Measurements from ENCODE around the gene NFYB.

NFYB gene

DNA sequence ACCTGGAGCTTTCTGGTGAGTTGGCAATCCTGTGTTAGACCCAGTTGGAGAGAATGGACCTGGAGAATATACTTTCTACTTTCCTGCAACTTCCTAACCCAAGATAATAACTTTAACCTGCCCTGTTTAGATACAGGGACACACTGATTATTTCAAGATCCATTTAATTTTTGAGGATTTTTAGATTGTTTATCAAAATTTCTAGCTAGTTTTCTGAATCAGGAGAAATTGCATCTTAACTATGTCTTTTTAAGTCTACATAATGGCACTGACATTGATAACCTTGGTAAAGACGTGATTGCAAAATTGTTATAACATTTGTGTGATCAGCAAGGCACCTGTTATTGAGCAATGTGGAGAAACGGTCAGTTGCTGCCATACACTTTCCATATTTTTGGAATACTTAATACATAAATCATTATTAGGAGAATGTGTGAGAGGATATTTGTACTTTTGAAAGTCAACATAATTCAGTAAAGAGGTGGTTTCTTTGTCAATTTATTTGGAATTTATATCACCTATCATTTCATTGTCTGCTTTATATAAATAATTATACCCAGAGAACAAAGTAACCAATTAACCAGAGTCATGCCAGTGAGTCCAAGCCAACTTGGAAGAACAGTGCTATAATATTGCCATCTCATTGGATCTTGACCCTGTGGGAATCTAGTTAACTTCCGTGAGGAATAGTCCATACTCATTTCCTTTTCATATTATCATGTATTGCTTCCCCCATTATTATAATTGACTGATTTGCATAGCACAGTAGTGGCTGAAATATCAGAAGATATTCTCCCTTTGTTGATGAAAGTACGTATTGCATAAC lies 28.4 kb downstream of the NFYB start:
- no peak for DNase-seq

DNA sequence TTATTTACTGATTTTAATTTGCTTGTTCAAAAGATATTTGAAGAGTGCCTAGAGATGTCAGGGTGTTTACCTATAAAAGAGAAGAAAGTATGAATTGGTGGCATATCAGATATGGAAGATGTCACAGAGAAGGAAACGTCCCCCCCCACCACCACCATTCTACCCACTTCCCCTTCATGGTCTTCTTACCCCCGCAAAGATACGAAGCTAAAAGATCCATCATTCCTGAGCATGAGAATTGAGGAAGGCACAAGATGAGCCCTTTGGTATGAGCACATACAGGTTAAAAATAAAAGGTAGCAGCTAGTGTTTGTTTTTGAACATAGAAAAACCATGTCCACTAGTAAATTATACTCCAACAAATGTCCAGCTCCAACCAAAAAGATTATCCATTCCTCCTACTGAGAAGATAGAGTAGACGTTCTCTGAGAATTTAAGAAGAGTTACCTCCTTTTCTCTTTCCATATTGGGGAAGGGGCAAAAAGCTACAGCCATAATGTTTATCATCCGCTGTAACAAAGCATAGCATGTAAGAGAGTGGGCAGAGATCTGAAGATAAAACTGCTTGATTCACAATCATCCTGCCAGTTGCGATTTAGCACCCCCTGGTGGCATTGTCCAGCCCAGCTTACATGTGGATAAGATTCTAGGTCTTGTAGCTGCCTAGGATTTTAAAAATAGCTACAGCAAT lies 29.1 kb downstream of the NFYB start:
- peak; percentile 54 to 80 for DNase-seq

DNA sequence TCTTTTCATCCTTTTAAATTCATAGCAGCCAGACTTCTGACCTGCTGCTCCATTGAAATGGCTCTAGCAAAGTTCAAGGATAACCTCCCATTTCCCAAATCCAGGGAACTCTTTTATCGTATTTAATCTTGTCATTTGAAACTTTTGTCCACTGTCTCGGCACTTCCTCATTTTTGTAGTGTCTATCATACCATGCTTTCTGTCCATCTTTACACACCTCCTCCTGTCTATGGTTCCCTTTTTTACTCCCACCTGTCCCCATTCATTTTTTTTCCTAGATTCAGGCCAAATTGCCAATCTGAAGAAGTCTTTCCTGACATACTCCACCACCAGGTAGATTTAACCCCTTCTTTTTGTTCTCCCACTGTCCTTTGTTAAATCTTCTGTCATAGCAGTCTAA lies 31.0 kb downstream of the NFYB start:
- DNase-seq = no peak

DNA sequence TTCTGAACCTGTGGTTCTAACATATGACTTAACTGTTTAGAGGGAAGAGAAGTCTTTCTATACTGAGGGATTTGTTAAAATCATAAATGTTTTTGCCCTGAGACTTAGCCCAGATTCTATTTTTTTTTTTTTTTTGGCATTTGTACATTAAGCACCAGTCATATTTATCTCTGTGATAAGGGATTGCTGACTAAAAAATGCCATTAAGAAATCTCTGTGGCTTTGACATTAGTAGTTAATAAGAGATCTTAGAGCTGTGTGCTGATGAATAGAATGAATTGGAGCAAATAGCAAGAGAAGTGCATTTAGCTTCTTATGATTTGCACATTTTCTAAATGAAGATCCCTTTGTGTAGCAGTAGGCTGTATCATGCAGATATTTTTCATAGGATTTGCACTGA lies 32.5 kb downstream of the NFYB start:
- no peak for DNase-seq

DNA sequence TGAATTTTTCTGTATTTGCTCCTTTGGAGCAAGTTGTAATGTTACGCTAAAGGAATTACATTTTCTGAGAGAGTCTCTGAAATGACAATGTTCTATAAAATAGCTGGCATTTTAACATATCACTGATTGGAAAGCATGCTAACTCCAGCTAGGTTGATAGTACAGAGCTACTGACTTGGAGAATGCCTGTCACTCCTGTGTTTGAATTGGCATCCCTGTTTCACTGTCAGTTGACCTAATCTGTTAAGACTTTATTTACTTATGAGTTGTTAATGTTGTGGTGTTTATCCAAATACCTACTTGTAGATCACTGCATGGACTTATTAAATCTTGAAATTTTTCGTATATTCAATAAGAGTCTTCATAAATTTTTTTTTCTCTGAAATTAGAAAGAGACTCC lies 40.1 kb downstream of the NFYB start:
- no peak for DNase-seq

DNA sequence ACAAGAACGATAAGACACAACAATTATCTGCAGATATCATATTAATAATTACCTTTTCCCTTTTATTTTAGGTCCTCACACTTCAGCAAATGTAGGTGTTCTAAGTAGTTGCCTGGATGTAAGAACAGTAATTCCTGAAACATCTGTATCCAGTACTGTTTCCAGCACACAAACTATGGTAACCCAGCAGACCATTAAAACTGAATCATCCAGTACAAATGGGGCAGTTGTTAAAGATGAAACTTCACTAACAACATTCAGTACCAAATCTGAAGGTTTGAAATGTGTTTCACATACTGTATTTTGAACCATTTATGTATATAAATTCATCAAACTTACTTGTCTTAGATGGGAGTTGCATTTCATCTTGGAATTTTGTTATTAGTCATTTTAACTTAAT lies 42.7 kb downstream of the NFYB start:
- DNase-seq = no peak

DNA sequence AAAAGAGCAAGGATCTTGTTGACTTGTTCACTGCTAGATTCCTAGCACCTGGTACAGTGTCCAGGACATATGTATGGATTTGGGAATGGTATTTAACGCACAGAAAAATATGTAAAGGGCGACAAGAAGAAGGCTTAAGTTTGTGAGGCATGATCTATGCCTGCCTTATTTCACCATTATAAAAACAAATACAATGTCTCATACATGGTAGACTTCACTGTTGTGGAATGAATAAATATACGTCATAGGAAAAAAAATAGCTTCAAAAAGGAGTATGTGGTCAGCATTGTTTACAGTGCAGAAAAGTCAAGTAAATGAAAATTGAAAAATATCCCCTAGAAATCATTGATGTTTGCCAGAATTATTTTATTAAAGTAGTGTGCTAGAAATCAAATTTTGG lies 43.7 kb downstream of the NFYB start:
- no peak for DNase-seq

DNA sequence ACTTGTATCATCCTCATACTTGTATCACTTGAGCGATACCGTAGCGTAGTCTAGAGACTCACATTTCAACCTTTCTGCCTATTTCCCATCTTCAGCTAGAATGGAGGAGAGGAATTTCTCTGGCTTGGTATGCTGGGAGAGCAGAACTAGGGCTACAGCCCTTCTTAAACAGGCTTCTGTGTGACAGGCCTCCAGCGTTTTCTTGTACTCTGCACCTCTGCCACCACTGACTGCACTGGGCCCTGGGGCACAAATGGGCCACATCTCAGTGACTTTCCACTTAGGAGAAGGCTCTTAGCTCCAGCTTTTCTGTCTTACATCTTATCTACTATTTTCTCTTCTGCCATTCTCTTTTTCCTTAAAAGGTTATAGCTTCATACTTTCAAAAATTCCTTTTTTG lies 46.9 kb downstream of the NFYB start:
- DNase-seq = no peak

- DNase-seq = no peak
Observed at GRCh38 chr12:104090685-104091084, 47.3 kb downstream of the NFYB start.

DNA sequence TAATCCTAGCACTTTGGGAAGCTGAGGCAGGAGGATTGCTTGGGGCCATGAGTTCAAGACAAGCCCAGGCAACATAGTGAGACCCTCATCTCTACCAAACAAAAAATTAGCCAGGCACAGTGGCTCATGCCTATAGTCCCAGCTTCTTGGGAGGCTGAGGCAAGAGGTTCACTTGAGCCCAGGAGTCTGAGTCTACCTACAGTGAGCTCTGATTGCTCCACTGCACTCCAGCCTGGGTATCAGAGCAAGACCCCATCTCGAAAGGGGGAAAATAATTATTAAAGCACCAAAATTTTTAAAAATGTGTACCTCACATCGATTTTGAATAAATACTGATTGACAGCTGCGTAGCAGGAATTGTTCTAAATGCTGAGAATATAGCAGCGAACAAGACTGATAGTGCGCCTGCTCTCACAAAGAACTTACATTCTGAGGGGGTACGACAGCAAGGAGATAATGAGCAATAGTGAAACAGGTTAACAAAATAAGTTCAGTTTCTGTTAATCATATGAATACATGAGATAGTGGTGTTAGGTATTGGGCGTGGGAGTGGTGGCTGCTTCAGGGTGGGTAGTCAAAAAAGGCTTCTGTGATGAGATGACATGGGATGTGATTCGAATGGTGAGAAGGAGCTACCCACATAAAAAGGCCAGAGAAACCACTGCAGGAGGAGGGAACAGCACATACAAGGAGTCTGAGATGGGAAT lies 54.1 kb downstream of the NFYB start:
- no peak for DNase-seq

DNA sequence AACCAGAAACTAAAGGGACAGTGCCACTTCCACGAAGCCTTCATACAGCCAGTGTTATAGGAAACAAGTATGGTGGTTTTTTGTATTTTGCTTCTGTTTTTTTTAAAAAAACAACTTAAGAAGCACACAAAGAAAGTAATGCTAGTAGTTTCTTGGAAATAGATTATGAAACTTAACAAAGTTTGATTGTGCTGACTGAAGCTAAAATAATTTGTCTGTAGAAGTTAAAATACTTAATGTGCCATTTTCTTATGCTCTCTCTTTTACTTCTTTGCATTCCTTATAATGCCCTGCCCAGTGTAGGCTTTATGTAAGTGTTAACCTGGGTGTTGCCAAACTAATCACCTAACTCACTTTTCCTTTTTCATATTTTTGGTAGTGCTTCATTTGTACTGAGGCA lies 57.2 kb downstream of the NFYB start:
- DNase-seq = no peak

DNA sequence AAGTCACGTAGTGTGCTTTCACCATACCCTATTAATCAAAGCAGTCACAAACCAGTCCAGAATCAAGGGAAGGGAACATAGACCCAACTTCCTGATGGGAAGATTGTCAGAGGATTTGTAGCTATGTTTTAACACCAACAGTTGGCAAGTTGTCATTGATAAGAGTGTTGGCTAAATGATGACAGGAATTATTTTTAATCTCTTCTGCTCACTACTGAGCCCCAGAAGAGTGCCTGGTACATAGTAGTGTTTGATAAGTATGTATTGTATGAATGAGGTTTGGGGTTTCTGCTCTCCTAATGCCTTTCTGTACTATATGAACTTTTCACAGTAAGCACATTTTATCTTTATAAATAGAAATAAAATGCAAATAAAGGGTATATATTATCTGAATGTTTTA lies 59.0 kb downstream of the NFYB start:
- DNase-seq = no peak

DNA sequence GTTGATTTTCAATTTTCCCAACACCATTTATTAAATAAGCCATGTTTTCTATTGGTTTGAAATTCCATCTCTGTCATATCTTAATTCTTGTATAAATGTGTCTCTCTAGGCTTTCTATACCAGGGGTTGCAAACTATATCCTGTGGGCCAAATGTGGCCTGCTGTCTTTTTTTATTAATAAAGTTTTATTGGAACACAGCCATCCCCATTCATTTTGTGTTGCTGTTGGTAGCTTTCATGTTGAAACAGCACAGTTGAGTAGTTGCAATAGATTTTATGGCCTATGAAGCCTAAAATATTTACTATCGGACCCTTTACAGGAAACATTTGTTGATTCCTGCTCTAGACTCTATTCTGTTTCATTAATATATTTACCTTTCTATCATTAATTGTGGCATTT lies 64.3 kb downstream of the NFYB start:
- no peak for DNase-seq

DNA sequence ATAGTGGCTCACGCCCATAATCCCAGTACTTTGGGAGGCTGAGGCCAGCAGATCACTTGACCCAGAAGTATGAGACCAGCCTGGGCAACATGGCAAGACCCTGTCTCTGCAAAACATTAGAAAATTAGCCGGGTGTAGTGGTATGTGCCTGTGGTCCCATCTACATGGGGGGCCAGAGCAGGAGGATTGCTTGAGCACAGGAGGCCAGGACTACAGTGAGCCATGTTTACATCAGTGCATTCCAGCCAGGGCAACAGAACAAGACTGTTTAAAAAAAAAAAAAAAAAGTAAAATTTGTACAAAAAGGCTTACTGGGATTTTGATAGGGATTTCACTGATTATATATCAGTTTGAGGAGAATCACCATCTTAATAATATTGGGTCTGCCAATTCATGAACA lies 65.9 kb downstream of the NFYB start:
- DNase-seq = no peak
